RWPE2 (cell line): ENCODE measurements around the gene LILRB2.

Experiments used
- ATAC-seq: fragments of 200-7000 bp; cut with Tn5 transposase; 3 replicates; pipeline ENCODE4 v1.9.1; 2021; ENCODE audit warnings: low read depth
- DNase-seq: peaks from one replicate; pipeline ENCODE4 v3.0.0-alpha.2; 2020; ENCODE audit warnings: low spot score
- H3K27ac ChIP-seq: fragments of 450-650 bp; 2 replicates; pipeline ENCODE4 v1.5.1; 2017; ENCODE audit warnings: mild to moderate bottlenecking; ENCODE audit not compliant: poor library complexity, severe bottlenecking
- H3K27me3 ChIP-seq: fragments of 250-450 bp; sonication (Bioruptor Pico); 2 replicates; pipeline ENCODE4 v1.5.1; 2021; ENCODE audit warnings: mild to moderate bottlenecking, moderate library complexity; ENCODE audit not compliant: insufficient read depth, poor library complexity, severe bottlenecking
- H3K36me3 ChIP-seq: fragments of 250-450 bp; sonication (Bioruptor Pico); 2 replicates; pipeline ENCODE4 v1.5.1; 2020; ENCODE audit warnings: low read depth, mild to moderate bottlenecking, moderate library complexity
- H3K4me1 ChIP-seq: fragments of 250-450 bp; sonication (Bioruptor Pico); 2 replicates; pipeline ENCODE4 v1.5.1; 2021; ENCODE audit warnings: mild to moderate bottlenecking, moderate library complexity; ENCODE audit not compliant: insufficient read depth, poor library complexity, severe bottlenecking
- H3K4me3 ChIP-seq: fragments of 250-450 bp; sonication (Bioruptor Pico); 2 replicates; pipeline ENCODE4 v1.5.1; 2021; ENCODE audit warnings: mild to moderate bottlenecking, moderate library complexity; ENCODE audit not compliant: severe bottlenecking
- H3K9me3 ChIP-seq: fragments of 250-450 bp; sonication (Bioruptor Pico); 2 replicates; pipeline ENCODE4 v1.5.1; 2021; ENCODE audit warnings: mild to moderate bottlenecking, moderate library complexity; ENCODE audit not compliant: severe bottlenecking
- CTCF ChIP-seq: fragments of 450-650 bp; IDR thresholded peaks from one replicate; pipeline ENCODE4 v1.5.1; 2017; ENCODE audit warnings: mild to moderate bottlenecking, moderate library complexity; ENCODE audit not compliant: poor library complexity, severe bottlenecking

Gene LILRB2

GRCh38 chr19:54317965-54318240 is 37.0 kb upstream of the LILRB2 start:
- ATAC-seq (no peak), DNase-seq (no peak)
- Histone ChIP-seq H3K4me3 (no peak overlapping the region), H3K27ac (no peak overlapping the region), H3K9me3 (no peaks in the 10 kb centered on the region), H3K27me3 (peaks cover 7% of the 10 kb centered on the region), H3K4me1 (no peaks in the 10 kb centered on the region), H3K36me3 (no peaks in the 10 kb centered on the region)
- no peak for TF ChIP-seq CTCF

- Histone ChIP-seq H3K36me3 (no peaks in the 10 kb centered on the region), H3K27ac (no peak overlapping the region), H3K9me3 (no peaks in the 10 kb centered on the region), H3K4me3 (no peak overlapping the region), H3K27me3 (peaks cover 7% of the 10 kb centered on the region), H3K4me1 (no peaks in the 10 kb centered on the region)
- ATAC-seq, result no peak
- TF ChIP-seq CTCF, result no peak
- DNase-seq, result no peak
Observed at GRCh38 chr19:54317108-54317964, 36.4 kb upstream of the LILRB2 start.

GRCh38 chr19:54316746-54317107 is 35.8 kb upstream of the LILRB2 start:
- H3K27me3 ChIP-seq, result peaks cover 7% of the 10 kb centered on the region
- DNase-seq (no peak), ATAC-seq (no peak)
- H3K27ac ChIP-seq, result no peak overlapping the region
- H3K36me3 ChIP-seq, result no peaks in the 10 kb centered on the region
- no peaks in the 10 kb centered on the region for H3K9me3 ChIP-seq
- no peak for TF ChIP-seq CTCF
- no peaks in the 10 kb centered on the region for H3K4me1 ChIP-seq
- H3K4me3 ChIP-seq, result no peak overlapping the region

- Histone ChIP-seq H3K36me3 (no peaks in the 10 kb centered on the region), H3K4me3 (no peak overlapping the region), H3K9me3 (no peaks in the 10 kb centered on the region), H3K27ac (no peak overlapping the region), H3K4me1 (no peaks in the 10 kb centered on the region), H3K27me3 (peaks cover 7% of the 10 kb centered on the region)
- no peak for DNase-seq
- no peak for TF ChIP-seq CTCF
- no peak for ATAC-seq
Observed at GRCh38 chr19:54315956-54316355, 35.0 kb upstream of the LILRB2 start.
